OCI-LY3 (cell line): ENCODE results near the gene ZNF225.

ENCODE experiments used
- CTCF ChIP-seq: fragments of 200-600, 300-600 bp; sonication (generic); IDR thresholded peaks from 2 replicates; pipeline ENCODE4 v1.5.1; 2014; ENCODE audit warnings: antibody characterized with exemption, low read length, low read depth
- EZH2phosphoT487 ChIP-seq: fragments of 200-600 bp; shearing (Covaris generic); IDR thresholded peaks from 2 replicates; pipeline ENCODE4 v1.6.1; 2018; ENCODE audit warnings: antibody characterized with exemption, mixed run types, low read depth

GRCh38 chr19:44149776-44150175, 36.6 kb downstream of the ZNF225 start:
- TF ChIP-seq CTCF (no peak), EZH2phosphoT487 (no peak)
